Stimulated activated CD4-positive, alpha-beta T cell treated with anti-CD3 and anti-CD28 coated beads, Interleukin-1b, Interleukin-23, amount 100 ng/mL, for 1 hour (primary cell): ENCODE measurements around the gene SGSM2.

Experiments
- DNase-seq, 2 donors: peaks; one replicate each; pipeline ENCODE4 v3.0.0-alpha.2; 2020; ENCODE audit warnings: low read depth in 2 of 2

Gene SGSM2

GRCh38 chr17:2369039-2369438 is 31.7 kb downstream of the SGSM2 start:
- no peak for DNase-seq

GRCh38 chr17:2369551-2370210 is 32.4 kb downstream of the SGSM2 start:
- no peak for DNase-seq

- DNase-seq, result no peak
Observed at GRCh38 chr17:2370211-2370589, 32.9 kb downstream of the SGSM2 start.

GRCh38 chr17:2371183-2372130 is 34.2 kb downstream of the SGSM2 start:
- DNase-seq, result no peak

GRCh38 chr17:2372180-2372579 is 34.9 kb downstream of the SGSM2 start:
- no peak for DNase-seq

GRCh38 chr17:2372681-2373080 is 35.4 kb downstream of the SGSM2 start:
- DNase-seq, result no peak

GRCh38 chr17:2373179-2373578 is 35.9 kb downstream of the SGSM2 start:
- DNase-seq, result no peak

- no peak for DNase-seq
Observed at GRCh38 chr17:2374549-2375285, 37.4 kb downstream of the SGSM2 start.

- DNase-seq, result no peak
Observed at GRCh38 chr17:2375406-2375805, 38.1 kb downstream of the SGSM2 start.

- no peak for DNase-seq
Observed at GRCh38 chr17:2376107-2376506, 38.8 kb downstream of the SGSM2 start.

- no peak for DNase-seq
Observed at GRCh38 chr17:2377659-2378058, 40.4 kb downstream of the SGSM2 start.

GRCh38 chr17:2378905-2379304 is 41.6 kb downstream of the SGSM2 start:
- no peak for DNase-seq

GRCh38 chr17:2379489-2380225 is 42.4 kb downstream of the SGSM2 start:
- DNase-seq, result no peak

- no peak for DNase-seq
Observed at GRCh38 chr17:2380226-2380922, 43.1 kb downstream of the SGSM2 start.

- DNase-seq, result no peak
Observed at GRCh38 chr17:2380950-2381649, 43.8 kb downstream of the SGSM2 start.

GRCh38 chr17:2383628-2384167 is 46.4 kb downstream of the SGSM2 start:
- no peak for DNase-seq

GRCh38 chr17:2384439-2385127 is 47.3 kb downstream of the SGSM2 start:
- DNase-seq, result no peak

- no peak for DNase-seq
Observed at GRCh38 chr17:2385240-2386210, 48.2 kb downstream of the SGSM2 start.
